Mesothelial cell of epicardium (in vitro differentiated cells): Measurements from ENCODE around the gene APLF. TPM values are rescaled to one million over a fixed set of nuclear protein-coding genes. Genes with fewer than 3 reads are reported as not detected.

ENCODE experiments used
- DNase-seq, 2 experiments: peaks; one replicate each; pipeline ENCODE4 v3.0.0; 2021; ENCODE audit warnings: low spot score in 2 of 2; ENCODE audit not compliant: unreplicated experiment in 2 of 2
- H3K27ac Mint-ChIP-seq: 2 replicates; pipeline ENCODE4 v1.8.0; 2021; ENCODE audit warnings: mixed read lengths
- H3K27me3 Mint-ChIP-seq: 2 replicates; pipeline ENCODE4 v1.8.0; 2021; ENCODE audit warnings: low read depth, mixed read lengths
- H3K36me3 Mint-ChIP-seq: 2 replicates; pipeline ENCODE4 v1.8.0; 2021; ENCODE audit warnings: mixed read lengths
- H3K4me1 Mint-ChIP-seq: 2 replicates; pipeline ENCODE4 v1.8.0; 2021; ENCODE audit warnings: mixed read lengths
- H3K4me3 Mint-ChIP-seq: 2 replicates; pipeline ENCODE4 v1.8.0; 2021; ENCODE audit warnings: mild to moderate bottlenecking, moderate library complexity, mixed read lengths
- H3K9me3 Mint-ChIP-seq: 2 replicates; pipeline ENCODE4 v1.8.0; 2021; ENCODE audit warnings: mixed read lengths
- CTCF ChIP-seq: fragments of 200-600 bp; sonication (generic); IDR thresholded peaks from one replicate; pipeline ENCODE4 v1.5.0; 2021; ENCODE audit warnings: antibody characterized with exemption; ENCODE audit not compliant: unreplicated experiment
- total RNA-seq: library from RNA; stranded (reverse); gene quantifications from 3 replicates; pipeline ENCODE4 v1.2.1, GENCODE V29; 2021

APLF gene
- total RNA-seq, 1 donor from 2014 or later: 6.7 TPM

GRCh38 chr2:68556381-68556780 is 89.0 kb downstream of the APLF start:
- Mint-ChIP-seq H3K36me3 (no peaks in the 10 kb centered on the region), H3K4me3 (no peak overlapping the region), H3K27me3 (no peaks in the 10 kb centered on the region), H3K27ac (no peak overlapping the region), H3K4me1 (peaks cover 16% of the 10 kb centered on the region), H3K9me3 (peaks cover 3% of the 10 kb centered on the region)
- no peak for DNase-seq
- no peak for TF ChIP-seq CTCF

GRCh38 chr2:68558576-68558975 is 91.2 kb downstream of the APLF start:
- Mint-ChIP-seq H3K9me3 (peaks cover 3% of the 10 kb centered on the region), H3K36me3 (no peaks in the 10 kb centered on the region)

GRCh38 chr2:68559692-68560091 is 92.3 kb downstream of the APLF start:
- no peak overlapping the region for H3K27ac Mint-ChIP-seq

More at GRCh38 chr2:68558576-68558975, 91.2 kb downstream of the APLF start:
- DNase-seq: no peak
- TF ChIP-seq CTCF: no peak
- no peaks in the 10 kb centered on the region for H3K27me3 Mint-ChIP-seq
- H3K4me1 Mint-ChIP-seq: no peaks in the 10 kb centered on the region
- no peak overlapping the region for H3K27ac Mint-ChIP-seq
- no peak overlapping the region for H3K4me3 Mint-ChIP-seq

GRCh38 chr2:68560545-68560944 is 93.2 kb downstream of the APLF start:
- H3K9me3 Mint-ChIP-seq: no peaks in the 10 kb centered on the region
- H3K4me1 Mint-ChIP-seq: peaks cover 9% of the 10 kb centered on the region
- TF ChIP-seq CTCF: no peak
- H3K36me3 Mint-ChIP-seq: no peaks in the 10 kb centered on the region
- DNase-seq: no peak
- H3K27me3 Mint-ChIP-seq: no peaks in the 10 kb centered on the region
- H3K27ac Mint-ChIP-seq: no peak overlapping the region
- no peak overlapping the region for H3K4me3 Mint-ChIP-seq

More at GRCh38 chr2:68559692-68560091, 92.3 kb downstream of the APLF start:
- DNase-seq: no peak
- H3K27me3 Mint-ChIP-seq: no peaks in the 10 kb centered on the region
- H3K9me3 Mint-ChIP-seq: no peaks in the 10 kb centered on the region
- H3K36me3 Mint-ChIP-seq: no peaks in the 10 kb centered on the region
- TF ChIP-seq CTCF: no peak
- H3K4me3 Mint-ChIP-seq: no peak overlapping the region
- H3K4me1 Mint-ChIP-seq: peaks cover 5% of the 10 kb centered on the region

- H3K27ac Mint-ChIP-seq: no peak overlapping the region
- peaks cover 16% of the 10 kb centered on the region for H3K4me1 Mint-ChIP-seq
- no peak overlapping the region for H3K4me3 Mint-ChIP-seq
- no peaks in the 10 kb centered on the region for H3K27me3 Mint-ChIP-seq
- no peak for TF ChIP-seq CTCF
- no peaks in the 10 kb centered on the region for H3K9me3 Mint-ChIP-seq
- no peaks in the 10 kb centered on the region for H3K36me3 Mint-ChIP-seq
- no peak for DNase-seq
Observed at GRCh38 chr2:68561372-68561771, 94.0 kb downstream of the APLF start.

- H3K4me1 Mint-ChIP-seq: peaks cover 18% of the 10 kb centered on the region
- H3K36me3 Mint-ChIP-seq: no peaks in the 10 kb centered on the region
- H3K27me3 Mint-ChIP-seq: no peaks in the 10 kb centered on the region
- no peak overlapping the region for H3K27ac Mint-ChIP-seq
- no peak for DNase-seq
- H3K4me3 Mint-ChIP-seq: no peak overlapping the region
- TF ChIP-seq CTCF: no peak
- no peaks in the 10 kb centered on the region for H3K9me3 Mint-ChIP-seq
Observed at GRCh38 chr2:68562934-68563333, 95.5 kb downstream of the APLF start.
